Stimulated activated naive CD8-positive, alpha-beta T cell treated with anti-CD3 and anti-CD28 coated beads, Interleukin-15, amount 100 ng/mL, for 72 hours (primary cell): ENCODE data around the gene LHX4.

Source experiments
- ATAC-seq: fragments of 150-1000 bp; cut with Tn5 transposase; 2 replicates; pipeline ENCODE4 v1.10.0; 2021; ENCODE audit warnings: mild to moderate bottlenecking, moderate library complexity
- DNase-seq, 2 donors: peaks; one replicate each; pipeline ENCODE4 v3.0.0; 2021 to 2022
- H3K27ac Mint-ChIP-seq, 2 donors: one replicate each; pipeline ENCODE4 v1.8.0; 2022; ENCODE audit warnings: mild to moderate bottlenecking in 2 of 2, mixed read lengths in 2 of 2, moderate library complexity in 2 of 2
- H3K27me3 Mint-ChIP-seq: one replicate; pipeline ENCODE4 v1.8.0; 2022; ENCODE audit warnings: mixed read lengths
- H3K4me1 Mint-ChIP-seq: one replicate; pipeline ENCODE4 v1.8.0; 2022; ENCODE audit warnings: mild to moderate bottlenecking, mixed read lengths
- H3K4me3 Mint-ChIP-seq, 2 donors: one replicate each; pipeline ENCODE4 v1.8.0; 2022; ENCODE audit warnings: mild to moderate bottlenecking in 2 of 2, mixed read lengths in 2 of 2, moderate library complexity in 1 of 2
- H3K9me3 Mint-ChIP-seq, 2 donors: one replicate each; pipeline ENCODE4 v1.8.0; 2022; ENCODE audit warnings: mixed read lengths in 2 of 2

Gene LHX4

DNA sequence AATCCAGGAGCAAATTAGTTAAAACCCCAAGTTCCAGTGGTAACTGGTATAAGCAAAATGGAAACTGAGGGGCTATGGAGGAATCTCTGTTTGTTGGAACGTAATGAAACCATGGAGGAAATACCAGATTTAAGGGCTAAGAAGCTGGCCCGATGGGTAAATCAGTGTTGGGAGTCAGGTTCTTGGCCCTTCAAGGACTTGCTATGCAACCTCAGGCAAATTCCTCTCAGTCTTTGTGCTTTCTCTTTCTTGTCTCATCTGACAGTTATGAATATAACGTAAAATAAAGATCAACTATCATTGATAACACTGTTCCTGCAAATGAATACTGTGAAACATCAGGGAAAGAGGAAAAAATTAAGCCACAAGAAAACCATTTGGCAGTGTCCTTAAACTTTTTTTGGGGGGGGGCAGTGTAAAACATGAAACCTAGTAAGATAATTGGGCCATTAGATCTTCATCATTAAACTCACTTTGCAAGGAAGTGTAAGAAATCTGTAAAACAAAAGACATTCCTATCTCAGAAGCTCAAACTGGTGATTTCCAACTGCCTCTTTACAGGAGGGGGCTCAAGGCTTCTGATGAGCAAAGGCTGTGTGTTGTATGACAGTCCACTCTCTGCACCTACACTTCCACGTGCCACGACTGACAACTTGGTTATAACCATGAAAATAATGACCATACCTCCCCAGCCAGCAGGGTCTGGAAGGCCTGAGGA, 47.6 kb downstream of the LHX4 start:
- Mint-ChIP-seq H3K9me3 (no peaks in the 10 kb centered on the region), H3K4me3 (no peak overlapping the region), H3K4me1 (no peaks in the 10 kb centered on the region), H3K27ac (peak overlapping the region in 1 of 2 donors; percentile 63), H3K27me3 (no peaks in the 10 kb centered on the region)
- DNase-seq, result no peak
- ATAC-seq, result no peak

DNA sequence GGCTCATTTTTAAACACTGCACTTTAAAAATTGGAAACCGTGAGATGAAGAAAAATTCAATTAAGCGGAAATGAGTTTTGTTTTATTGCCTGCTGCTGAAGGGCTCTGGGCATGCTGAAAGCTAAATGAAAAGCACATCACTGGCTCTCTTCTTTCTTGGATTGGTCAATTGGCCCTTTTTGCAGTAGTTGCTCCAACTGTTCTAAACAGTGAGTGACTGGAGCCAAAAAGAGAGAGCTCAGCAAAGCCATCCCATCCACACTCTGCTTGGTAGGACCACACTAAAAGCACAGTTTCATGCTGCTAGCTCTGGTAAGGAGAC, 48.1 kb downstream of the LHX4 start:
- Mint-ChIP-seq H3K4me3 (no peak overlapping the region), H3K9me3 (no peaks in the 10 kb centered on the region), H3K27ac (peak overlapping the region in 1 of 2 donors; percentile 63), H3K4me1 (no peaks in the 10 kb centered on the region), H3K27me3 (no peaks in the 10 kb centered on the region)
- no peak for ATAC-seq
- no peak for DNase-seq

DNA sequence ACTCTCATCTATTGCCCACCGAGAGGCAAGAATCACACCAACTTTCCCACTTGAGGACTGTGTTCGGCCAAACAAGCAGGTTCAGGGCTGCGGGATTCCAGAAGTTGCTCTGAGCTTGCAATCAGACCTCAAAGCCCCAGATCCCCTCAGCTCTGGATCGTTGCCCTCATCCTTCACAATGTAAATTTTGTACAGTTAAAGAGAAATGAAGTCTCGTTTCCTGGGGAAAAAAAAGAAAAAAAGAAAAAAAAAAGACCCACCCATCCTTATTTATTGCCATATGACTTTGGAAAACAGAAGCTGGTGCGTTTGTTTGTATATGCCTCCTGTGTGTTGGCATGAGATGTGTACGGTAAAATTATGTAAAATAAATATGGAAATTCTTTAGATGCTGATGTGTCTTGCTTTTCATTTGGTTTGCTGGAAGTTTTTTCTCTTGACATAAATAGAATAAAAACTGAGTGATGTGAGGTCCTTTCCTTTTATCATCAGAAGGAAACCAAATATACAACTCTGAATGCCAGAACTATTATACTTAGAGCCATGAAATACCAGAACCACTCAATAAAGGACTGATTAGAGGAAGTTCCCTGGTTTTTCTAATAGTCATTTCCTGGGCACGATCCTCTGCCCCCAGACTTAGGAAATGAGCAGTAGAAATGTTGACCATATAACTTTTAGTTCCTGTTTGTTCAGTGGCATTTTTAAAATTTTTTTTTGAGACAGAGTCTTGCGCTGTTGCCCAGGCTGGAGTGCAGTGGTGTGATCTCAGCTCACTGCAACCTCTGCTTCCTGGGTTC, 48.7 kb downstream of the LHX4 start:
- DNase-seq (no peak), ATAC-seq (no peak)
- Mint-ChIP-seq H3K4me3 (no peak overlapping the region), H3K9me3 (no peaks in the 10 kb centered on the region), H3K27ac (no peak overlapping the region), H3K27me3 (no peaks in the 10 kb centered on the region), H3K4me1 (no peaks in the 10 kb centered on the region)

DNA sequence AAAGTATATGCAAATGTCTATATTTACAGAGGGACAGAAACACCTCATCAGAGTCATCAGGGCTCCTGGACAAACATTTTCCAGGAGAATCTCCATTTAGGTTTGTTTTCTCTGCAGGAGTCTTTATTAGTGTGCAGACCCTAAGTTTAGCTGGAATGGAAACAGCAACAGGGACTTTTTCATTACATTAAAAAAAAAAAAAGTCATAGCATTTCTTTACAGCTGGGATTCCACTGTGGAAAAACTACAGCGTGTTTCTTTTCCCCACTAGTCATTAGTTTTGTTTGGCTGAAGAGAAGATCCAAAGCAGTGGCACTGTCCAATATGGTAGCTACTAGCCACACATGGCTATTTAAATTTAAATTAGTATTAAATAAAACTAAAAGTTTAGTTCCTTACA, 49.6 kb downstream of the LHX4 start:
- ATAC-seq (no peak), DNase-seq (no peak)
- Mint-ChIP-seq H3K4me3 (no peak overlapping the region), H3K27ac (no peak overlapping the region), H3K4me1 (no peaks in the 10 kb centered on the region), H3K27me3 (no peaks in the 10 kb centered on the region), H3K9me3 (no peaks in the 10 kb centered on the region)

DNA sequence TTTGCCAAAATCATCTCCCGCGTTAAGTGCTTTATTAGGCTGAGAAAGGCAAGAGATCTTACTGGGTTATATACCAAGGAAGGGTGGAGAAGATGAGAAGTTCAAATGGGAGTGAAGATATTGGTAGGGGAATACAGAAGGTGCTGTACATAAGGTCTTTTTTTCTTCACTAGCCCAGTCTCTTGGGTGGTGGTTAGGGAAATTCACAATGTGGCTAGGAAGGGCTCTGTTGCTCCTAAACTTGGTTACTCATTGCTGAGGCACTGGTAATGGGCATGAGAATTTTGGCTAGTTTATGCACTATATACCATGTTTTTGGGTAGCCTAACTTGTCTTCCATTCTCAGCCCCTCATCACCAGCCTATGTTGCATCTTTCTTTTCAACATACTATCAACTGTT, 50.6 kb downstream of the LHX4 start:
- ATAC-seq, result no peak
- DNase-seq, result no peak
- Mint-ChIP-seq H3K4me1 (no peaks in the 10 kb centered on the region), H3K9me3 (no peaks in the 10 kb centered on the region), H3K4me3 (no peak overlapping the region), H3K27ac (no peak overlapping the region), H3K27me3 (no peaks in the 10 kb centered on the region)

DNA sequence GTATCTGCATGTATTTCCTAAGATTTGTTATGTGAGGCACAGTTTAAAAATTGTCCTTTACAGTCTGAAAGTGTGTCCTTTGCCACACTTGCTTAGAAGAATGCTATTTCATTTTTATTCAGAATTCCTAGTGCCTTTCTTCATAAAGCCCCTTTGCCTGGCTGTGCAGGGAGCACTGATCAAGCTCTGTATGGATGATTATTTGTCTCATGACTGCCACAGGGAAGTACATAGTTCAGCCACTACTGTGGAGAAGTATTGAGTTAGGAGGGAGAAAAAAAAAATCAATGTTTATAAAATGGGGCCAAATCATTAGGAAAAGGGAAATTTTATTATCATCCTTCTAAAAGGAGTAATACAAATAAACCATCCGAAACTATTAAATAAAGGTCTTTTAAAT, 51.4 kb downstream of the LHX4 start:
- Mint-ChIP-seq H3K4me3 (no peak overlapping the region), H3K27me3 (no peaks in the 10 kb centered on the region), H3K27ac (no peak overlapping the region), H3K4me1 (no peaks in the 10 kb centered on the region), H3K9me3 (no peaks in the 10 kb centered on the region)
- ATAC-seq, result no peak
- DNase-seq, result no peak

DNA sequence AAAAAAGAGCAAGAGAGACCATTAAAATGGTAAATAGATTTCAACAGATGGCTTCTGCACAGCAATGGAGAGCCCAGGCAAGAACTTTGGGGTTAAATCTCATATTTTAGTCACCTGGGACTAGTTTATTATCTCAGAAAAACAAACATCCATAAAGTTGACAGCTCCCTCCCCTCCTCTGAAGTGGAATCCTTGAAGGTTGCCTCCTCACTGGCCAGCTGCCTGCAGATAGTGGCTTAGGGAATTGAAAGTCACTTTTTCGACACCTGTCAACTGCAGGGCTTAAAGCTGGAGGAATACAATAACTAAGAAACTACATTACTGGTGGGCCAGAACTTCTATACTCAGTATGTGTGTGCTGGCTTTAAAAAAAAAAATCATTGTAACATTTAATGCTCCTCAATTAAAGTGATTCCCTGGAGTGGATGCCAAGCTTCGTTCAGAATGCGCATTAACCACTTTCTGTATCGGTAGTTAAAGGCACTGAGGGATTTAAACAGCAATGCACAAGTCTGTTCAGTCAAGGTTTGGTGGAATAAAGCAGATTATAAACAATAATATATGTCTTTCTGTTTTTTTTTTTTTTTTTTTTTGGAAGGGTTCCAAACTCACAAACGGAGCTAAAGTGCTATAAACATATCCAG, 52.5 kb downstream of the LHX4 start:
- ATAC-seq (no peak), DNase-seq (no peak)
- H3K27ac Mint-ChIP-seq, result no peak overlapping the region
- no peaks in the 10 kb centered on the region for H3K4me1 Mint-ChIP-seq
- no peaks in the 10 kb centered on the region for H3K27me3 Mint-ChIP-seq
- H3K4me3 Mint-ChIP-seq, result no peak overlapping the region
- no peaks in the 10 kb centered on the region for H3K9me3 Mint-ChIP-seq

DNA sequence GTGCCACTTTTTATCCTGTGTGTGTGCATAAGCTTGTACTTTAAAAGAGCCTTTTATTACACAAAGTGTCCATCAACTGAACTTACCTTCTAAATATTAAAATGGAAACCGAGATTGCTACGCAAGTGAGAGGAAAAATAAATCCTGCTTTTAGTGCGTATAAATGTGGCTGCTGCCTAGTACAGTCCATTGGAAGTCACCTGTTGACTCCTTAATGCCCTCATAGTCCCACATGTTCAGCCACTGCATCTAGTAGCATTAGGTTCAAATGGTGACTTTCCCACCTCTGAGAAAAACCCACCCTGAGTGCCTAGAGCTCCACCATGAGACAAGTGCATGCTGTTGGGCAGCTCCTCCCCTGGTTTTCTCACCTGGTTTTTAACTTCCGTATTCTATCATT, 53.0 kb downstream of the LHX4 start:
- H3K9me3 Mint-ChIP-seq, result no peaks in the 10 kb centered on the region
- H3K4me1 Mint-ChIP-seq, result no peaks in the 10 kb centered on the region
- peak overlapping the region in 1 of 2 donors; percentile 15 for H3K27ac Mint-ChIP-seq
- H3K27me3 Mint-ChIP-seq, result no peaks in the 10 kb centered on the region
- no peak overlapping the region for H3K4me3 Mint-ChIP-seq
- ATAC-seq (no peak), DNase-seq (no peak)

DNA sequence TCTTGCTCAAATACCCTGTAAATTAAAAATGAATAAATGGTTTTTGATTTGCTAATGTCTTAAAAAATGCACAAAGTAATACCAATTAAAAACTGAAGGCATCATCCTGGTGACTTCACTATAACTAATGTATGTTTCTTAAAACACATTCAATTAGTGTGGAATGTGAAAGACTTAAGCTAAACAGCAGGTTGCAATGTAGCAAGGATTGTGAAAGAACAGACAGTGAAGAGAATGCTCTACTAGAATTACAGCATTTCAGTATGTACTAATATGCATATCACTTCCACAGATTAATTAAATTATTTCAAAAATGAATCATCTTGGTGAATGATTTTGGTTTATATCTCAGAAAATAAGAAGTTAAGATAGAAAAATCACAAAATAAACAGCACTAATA, 56.4 kb downstream of the LHX4 start:
- no peaks in the 10 kb centered on the region for H3K9me3 Mint-ChIP-seq
- H3K4me3 Mint-ChIP-seq, result no peak overlapping the region
- no peak overlapping the region for H3K27ac Mint-ChIP-seq
- ATAC-seq, result no peak
- no peak for DNase-seq
- H3K27me3 Mint-ChIP-seq, result no peaks in the 10 kb centered on the region
- peaks cover 19% of the 10 kb centered on the region for H3K4me1 Mint-ChIP-seq

DNA sequence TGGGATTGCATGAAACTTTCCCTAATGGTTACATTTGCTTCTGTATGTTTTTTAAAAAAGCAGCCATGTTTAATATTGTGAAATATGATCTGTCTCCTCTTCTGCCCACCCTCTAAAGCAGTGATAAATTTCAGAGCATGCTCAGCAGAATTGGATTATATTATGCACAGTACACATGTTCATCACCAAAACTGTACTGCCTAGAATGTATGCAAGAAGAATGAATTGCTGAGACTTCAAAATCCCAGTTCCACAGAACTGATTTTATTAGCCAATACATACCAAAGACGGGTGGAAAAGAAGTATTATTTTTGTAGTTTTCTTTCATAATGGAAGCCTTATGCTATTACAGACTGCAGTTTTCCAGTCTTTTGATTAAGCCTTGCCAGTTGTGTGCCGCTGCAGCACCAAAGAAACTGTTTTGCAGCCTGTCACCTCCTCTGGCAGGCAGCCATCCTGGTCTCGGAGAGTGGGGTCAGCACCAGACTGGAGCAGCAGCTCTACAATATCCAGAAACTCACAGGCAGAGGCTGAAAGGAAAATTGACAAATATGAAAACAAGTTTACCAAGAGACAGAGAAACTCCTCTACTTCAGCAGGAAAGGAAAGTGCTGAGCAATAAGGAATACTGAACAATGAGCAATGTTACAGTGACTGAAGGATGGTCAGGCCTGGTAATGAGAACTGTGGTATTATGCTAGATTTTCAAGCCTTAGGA, 58.1 kb downstream of the LHX4 start:
- no peak for DNase-seq
- H3K4me3 Mint-ChIP-seq, result no peak overlapping the region
- no peak for ATAC-seq
- peaks cover 25% of the 10 kb centered on the region for H3K4me1 Mint-ChIP-seq
- no peaks in the 10 kb centered on the region for H3K27me3 Mint-ChIP-seq
- H3K27ac Mint-ChIP-seq, result no peak overlapping the region
- peaks cover 0 to 5% of the 10 kb centered on the region in 2 donors for H3K9me3 Mint-ChIP-seq

DNA sequence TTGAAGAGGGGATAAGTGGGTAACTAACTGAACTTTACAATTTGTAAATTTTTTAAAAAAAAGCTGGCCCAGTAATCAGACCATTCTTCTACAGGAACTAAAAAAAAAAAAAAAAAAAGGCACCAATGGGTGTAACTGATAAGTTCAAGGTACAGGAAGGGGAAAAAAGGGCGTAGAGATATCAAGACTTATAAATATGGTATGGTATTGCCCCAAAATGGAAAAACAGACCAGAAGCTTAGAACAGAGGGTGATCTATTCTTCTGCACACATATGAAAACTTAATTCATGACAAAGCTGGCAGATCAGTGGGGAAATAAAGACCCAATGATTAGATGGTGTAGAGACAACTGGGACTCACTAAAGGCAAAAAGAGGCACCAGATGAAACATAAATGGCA, 58.9 kb downstream of the LHX4 start:
- Mint-ChIP-seq H3K27ac (no peak overlapping the region), H3K4me3 (no peak overlapping the region), H3K4me1 (peaks cover 25% of the 10 kb centered on the region), H3K9me3 (peaks cover 0 to 5% of the 10 kb centered on the region in 2 donors), H3K27me3 (no peaks in the 10 kb centered on the region)
- no peak for ATAC-seq
- no peak for DNase-seq

DNA sequence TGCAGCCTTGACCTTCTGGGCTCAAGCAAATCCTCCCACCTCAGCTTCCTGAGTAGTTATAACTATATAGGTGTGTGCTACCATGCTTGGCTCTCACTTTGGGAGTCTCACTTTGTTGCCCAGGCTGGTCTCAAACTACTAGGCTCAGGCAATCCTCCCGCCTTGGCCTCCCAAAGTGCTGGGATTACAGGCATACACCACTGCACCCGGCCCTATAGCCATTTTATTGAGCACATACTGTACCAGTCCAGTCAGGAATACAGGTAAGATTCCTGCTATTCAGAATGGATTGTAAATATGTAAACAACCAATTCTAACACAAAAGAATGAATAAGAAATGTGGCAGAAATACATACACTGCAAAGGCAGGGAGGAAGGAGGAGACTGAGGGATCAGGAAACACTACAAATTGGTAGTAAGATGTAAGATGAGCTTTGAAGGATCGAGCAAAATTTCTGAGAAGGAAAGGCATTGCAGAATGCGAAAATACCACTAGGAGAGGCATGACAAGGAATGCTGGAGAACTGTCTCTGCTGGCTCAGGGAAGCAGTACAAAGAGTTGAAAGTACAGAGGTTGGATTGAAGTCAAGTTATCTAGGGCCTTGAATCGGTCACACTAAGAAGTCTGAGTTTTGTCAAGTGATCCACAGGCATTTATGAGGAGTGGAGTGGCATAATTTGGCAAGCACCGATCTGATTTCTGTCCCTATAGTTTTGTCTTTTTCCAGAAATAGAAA, 60.4 kb downstream of the LHX4 start:
- Mint-ChIP-seq H3K4me3 (no peak overlapping the region), H3K27me3 (no peaks in the 10 kb centered on the region), H3K27ac (no peak overlapping the region), H3K4me1 (peaks cover 25% of the 10 kb centered on the region), H3K9me3 (peaks cover 0 to 5% of the 10 kb centered on the region in 2 donors)
- ATAC-seq, result no peak
- DNase-seq, result no peak

DNA sequence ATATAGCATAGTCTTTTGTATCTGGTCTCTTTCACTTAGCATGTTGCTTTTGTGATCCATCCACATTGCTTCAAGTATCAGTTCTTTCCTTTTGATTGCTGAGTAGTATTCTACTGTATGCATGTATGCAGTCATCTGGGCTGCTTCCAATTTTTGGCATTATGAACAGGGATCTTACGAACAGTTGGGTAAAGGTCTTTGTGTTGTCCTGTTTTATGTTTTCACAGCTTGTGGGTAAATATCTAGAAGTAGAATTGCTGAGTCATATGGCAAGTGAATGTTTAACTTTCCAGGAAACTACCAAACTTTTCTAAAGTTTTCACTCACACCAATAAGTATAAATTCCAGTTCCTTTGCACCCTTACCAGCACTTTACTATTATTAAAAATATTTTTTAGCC, 60.9 kb downstream of the LHX4 start:
- no peak for DNase-seq
- Mint-ChIP-seq H3K4me3 (no peak overlapping the region), H3K9me3 (peaks cover 0 to 5% of the 10 kb centered on the region in 2 donors), H3K27me3 (no peaks in the 10 kb centered on the region), H3K4me1 (peaks cover 29% of the 10 kb centered on the region), H3K27ac (no peak overlapping the region)
- no peak for ATAC-seq

DNA sequence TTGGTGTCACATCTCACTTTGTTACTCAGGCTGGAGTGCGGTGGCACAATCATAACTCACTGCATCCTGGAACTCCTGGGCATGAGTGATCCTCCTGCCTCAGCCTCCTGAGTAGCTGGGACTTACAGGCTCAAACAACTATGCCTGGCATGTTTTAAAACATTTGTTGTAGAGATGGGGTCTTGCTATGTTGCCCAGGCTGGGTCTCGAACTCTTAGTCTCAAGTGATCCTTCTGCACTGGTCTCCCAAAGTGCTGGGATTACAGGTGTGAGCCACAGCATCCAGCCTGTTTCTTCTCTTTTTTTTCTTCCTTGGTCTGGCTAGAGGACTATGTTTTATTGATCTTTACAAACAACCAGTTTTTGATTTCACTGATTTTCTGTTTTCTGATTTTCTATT, 64.6 kb downstream of the LHX4 start:
- no peaks in the 10 kb centered on the region for H3K27me3 Mint-ChIP-seq
- no peak overlapping the region for H3K27ac Mint-ChIP-seq

DNA sequence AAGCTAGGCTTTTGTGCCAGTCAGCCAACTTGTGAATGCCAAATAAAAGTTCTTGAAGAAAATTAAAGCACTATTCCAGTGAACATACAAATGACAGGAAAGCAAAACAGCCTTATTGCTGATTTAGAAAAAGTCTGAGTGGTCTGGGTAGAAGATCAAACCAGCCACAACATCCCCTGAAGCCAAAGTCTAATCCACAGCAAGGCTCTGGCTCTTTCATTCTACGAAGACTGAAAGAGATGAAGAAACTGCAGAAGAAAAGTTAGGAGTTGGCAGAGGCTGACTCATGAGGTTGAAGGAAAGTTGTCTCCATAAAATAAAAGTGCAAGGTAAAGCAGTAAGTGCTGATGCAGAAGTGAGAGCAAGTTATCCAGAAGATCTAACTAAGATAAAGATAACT, 65.9 kb downstream of the LHX4 start:
- ATAC-seq (no peak), DNase-seq (no peak)
- Mint-ChIP-seq H3K27ac (no peak overlapping the region), H3K4me3 (no peak overlapping the region), H3K27me3 (no peaks in the 10 kb centered on the region), H3K4me1 (peaks cover 38% of the 10 kb centered on the region), H3K9me3 (peaks cover 0 to 5% of the 10 kb centered on the region in 2 donors)

More for the DNA sequence above, 64.6 kb downstream of the LHX4 start:
- Mint-ChIP-seq H3K4me3 (no peak overlapping the region), H3K4me1 (peaks cover 47% of the 10 kb centered on the region), H3K9me3 (peaks cover 0 to 5% of the 10 kb centered on the region in 2 donors)
- DNase-seq (no peak), ATAC-seq (no peak)
